Cardiac muscle cell (in vitro differentiated cells and primary cell): ENCODE results near the gene MUC5B. TPM values are rescaled to one million over a fixed set of nuclear protein-coding genes. Genes with fewer than 3 reads are reported as not detected.

Source experiments
- DNase-seq, 2 donors: peaks; one replicate each; pipeline versions ENCODE4 v3.0.0 to v3.0.0-alpha.2; 2010 to 2017; ENCODE audit warnings: low read depth in 1 of 2, low spot score in 1 of 2
- H3K27ac ChIP-seq: fragments of 200-600 bp; sonication (generic); 2 replicates; pipeline ENCODE4 v1.5.1; 2016
- H3K27me3 ChIP-seq: fragments of 200-600 bp; sonication (generic); 2 replicates; pipeline ENCODE4 v1.6.0; 2016; ENCODE audit warnings: control low read depth
- H3K36me3 ChIP-seq: fragments of 200-600 bp; sonication (generic); 2 replicates; pipeline ENCODE4 v1.5.1; 2016; ENCODE audit warnings: control low read depth
- H3K4me1 ChIP-seq: fragments of 200-600 bp; sonication (generic); 2 replicates; pipeline ENCODE4 v1.8.1; 2017; ENCODE audit warnings: low read depth, mild to moderate bottlenecking, mixed run types
- H3K4me3 ChIP-seq: fragments of 200-600 bp; sonication (generic); 2 replicates; pipeline ENCODE4 v1.5.1; 2016; ENCODE audit warnings: mild to moderate bottlenecking
- H3K9me3 ChIP-seq: fragments of 200-600 bp; sonication (generic); 2 replicates; pipeline ENCODE4 v1.5.1; 2017; ENCODE audit warnings: low read depth, mild to moderate bottlenecking, control low read depth
- polyA plus RNA-seq: library from polyadenylated mRNA; unstranded; fragments of >200 nt; fragmentation: Nextera tagmentation; extraction: Ambion mirVana; gene quantifications from 2 replicates; pipeline ENCODE4 v1.2.1, GENCODE V29; 2016
- total RNA-seq: library from RNA; depleted of rRNA; stranded (reverse); fragments of >200 nt; gene quantifications from 2 replicates; pipeline ENCODE4 v1.2.3, GENCODE V29; 2016
- TF ChIP-seq, protein P1 (sequence below): IDR thresholded peaks from 2 replicates; pipeline ENCODE4 v1.5.1; 2012; ENCODE audit warnings: low read depth, mild to moderate bottlenecking, low read length

MUC5B gene
- total and polyA plus RNA-seq, 2 experiments from 2014 or later: not detected

DNA sequence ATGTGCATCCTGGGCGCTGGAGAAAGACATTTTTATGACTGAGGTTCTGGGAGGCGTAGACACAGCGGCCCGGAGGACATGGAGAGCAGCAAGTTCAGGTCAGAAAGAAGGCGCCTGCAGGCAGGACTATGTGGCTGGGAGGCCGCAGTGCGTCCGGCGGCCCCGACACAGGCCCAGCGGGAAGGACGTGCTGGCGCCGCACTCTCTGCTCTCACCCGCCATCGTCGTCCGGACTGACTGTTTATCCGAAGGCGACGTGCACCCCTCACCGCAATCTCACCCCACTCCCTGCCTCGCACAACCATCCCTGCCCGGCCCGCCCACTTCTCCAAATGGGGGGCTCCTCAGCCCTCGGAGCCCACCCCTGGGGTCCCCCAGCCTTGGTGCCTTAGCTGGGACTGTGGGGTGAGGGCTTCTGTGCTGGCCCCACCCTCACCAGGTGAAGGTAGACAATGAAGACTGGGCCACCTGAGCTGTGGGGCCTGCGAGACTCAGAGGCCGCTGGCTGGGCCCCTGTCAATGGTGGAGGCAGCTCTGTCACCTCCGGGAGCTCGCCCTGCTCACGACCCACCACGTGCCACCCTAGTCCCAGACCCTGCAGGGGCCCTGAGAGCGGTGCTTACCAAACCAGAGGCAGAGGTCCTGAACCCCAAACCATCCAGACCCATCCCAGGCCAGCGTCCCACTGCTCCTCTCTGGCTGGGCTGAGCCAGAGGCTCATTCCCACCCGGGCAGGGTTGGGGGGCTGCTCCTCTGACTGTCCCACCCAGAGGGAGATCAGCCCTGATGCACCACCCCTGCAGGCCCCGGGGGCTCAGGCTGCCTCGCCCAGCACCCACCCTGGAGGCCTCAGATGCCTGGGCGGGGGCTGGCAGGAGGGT lies 16.2 kb upstream of the MUC5B start:
- TF ChIP-seq, protein P1, sequence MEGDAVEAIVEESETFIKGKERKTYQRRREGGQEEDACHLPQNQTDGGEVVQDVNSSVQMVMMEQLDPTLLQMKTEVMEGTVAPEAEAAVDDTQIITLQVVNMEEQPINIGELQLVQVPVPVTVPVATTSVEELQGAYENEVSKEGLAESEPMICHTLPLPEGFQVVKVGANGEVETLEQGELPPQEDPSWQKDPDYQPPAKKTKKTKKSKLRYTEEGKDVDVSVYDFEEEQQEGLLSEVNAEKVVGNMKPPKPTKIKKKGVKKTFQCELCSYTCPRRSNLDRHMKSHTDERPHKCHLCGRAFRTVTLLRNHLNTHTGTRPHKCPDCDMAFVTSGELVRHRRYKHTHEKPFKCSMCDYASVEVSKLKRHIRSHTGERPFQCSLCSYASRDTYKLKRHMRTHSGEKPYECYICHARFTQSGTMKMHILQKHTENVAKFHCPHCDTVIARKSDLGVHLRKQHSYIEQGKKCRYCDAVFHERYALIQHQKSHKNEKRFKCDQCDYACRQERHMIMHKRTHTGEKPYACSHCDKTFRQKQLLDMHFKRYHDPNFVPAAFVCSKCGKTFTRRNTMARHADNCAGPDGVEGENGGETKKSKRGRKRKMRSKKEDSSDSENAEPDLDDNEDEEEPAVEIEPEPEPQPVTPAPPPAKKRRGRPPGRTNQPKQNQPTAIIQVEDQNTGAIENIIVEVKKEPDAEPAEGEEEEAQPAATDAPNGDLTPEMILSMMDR: no peak
- no peak for DNase-seq
- Histone ChIP-seq H3K4me1 (no peaks in the 10 kb centered on the region), H3K27me3 (no peaks in the 10 kb centered on the region), H3K4me3 (no peak overlapping the region), H3K27ac (no peak overlapping the region), H3K36me3 (no peaks in the 10 kb centered on the region), H3K9me3 (no peaks in the 10 kb centered on the region)

DNA sequence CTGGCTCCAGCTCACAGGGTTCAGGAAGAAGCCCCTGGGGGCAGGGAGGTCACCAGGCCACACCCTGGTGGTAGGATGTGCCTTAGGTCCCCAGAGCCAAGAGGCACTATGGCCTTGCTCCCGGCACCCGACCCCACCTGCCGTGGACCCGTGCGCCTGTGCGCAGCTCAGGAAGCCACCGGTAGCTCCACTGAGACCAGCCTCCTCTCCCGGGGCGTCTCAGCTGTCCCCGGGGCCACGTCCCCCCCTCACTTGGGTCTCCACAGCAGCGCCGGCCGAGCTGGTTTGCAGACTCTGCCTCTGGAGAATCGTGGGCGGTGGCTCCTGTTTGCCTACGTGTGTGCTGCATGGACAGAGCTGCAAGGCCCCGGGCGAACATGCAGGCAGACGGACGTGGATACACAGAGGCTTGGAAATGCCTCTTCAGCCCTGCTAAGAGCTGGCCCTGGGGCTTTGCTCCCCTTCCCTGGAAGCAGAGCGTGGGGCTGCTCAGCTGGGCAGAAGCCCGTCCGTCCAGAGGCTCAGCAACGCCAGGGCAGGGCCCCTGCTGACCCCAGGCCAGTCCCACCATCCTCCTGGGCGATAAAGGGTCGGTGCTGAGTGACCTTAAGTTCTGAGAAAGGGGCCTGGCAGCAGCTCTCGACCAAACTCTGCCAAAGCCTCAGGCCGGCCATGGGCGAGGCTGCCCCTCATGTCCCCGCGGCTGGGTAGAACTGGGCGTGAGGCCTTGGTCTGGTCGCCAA lies 15.3 kb upstream of the MUC5B start:
- Histone ChIP-seq H3K9me3 (no peaks in the 10 kb centered on the region), H3K36me3 (no peaks in the 10 kb centered on the region), H3K4me1 (no peaks in the 10 kb centered on the region), H3K27me3 (no peaks in the 10 kb centered on the region), H3K27ac (no peak overlapping the region), H3K4me3 (no peak overlapping the region)
- TF ChIP-seq, protein P1: no peak
- DNase-seq: no peak

DNA sequence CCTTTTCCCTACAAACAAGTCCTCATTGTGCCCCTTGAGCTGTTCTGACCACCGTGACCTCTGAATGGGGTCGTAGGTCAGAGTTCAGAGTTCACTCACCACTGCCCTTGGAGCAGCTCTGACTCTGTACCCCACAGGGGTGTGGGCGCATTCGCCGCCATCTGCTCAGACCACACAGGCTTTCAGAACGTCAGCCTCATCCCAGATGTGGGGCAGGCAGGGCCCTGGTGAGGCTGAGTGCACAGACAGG lies 14.8 kb upstream of the MUC5B start:
- Histone ChIP-seq H3K27me3 (no peaks in the 10 kb centered on the region), H3K9me3 (no peaks in the 10 kb centered on the region), H3K36me3 (no peaks in the 10 kb centered on the region), H3K4me3 (no peak overlapping the region), H3K27ac (no peak overlapping the region), H3K4me1 (no peaks in the 10 kb centered on the region)
- TF ChIP-seq, protein P1: no peak
- no peak for DNase-seq

DNA sequence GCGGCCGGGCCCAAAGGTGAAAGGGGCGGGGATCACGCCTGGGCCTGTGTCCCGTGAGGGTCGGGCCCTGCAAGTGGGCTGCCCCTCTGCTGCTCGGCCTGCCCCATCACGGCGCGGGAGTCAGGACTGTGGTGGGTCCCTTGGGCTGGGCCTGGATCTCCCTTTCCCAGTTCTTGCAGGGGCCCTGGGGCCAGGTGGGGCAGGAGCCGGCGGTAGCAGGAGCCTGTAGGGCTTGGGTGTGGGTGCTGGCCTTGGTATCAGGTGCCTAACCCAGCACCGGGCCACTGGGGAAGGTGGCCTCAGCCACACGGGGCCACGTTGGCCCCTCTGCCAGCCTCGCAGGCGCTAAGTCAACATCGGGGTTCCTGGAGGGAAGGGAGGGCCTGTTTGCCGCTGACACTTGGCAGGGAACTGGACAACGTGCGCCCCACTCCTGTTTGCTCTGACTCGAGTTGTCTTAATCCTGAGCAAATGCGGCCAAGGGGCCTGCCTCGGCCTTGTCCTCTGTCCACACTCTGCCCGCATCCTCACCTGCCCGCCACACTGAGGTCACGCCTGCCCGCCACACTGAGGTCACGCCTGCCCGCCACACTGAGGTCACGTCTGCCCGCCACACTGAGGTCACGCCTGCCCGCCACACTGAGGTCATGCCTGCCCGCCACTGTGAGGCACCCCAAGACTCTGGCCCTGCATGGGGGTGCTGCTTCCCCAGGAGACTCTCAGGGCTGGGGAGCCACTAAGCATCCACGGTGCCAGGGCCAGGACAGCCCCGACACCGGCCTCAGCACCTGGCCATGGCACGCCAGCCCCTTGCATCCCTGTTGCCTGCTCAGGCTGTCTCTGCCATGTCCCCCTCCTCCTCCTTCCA lies 14.2 kb upstream of the MUC5B start:
- Histone ChIP-seq H3K27me3 (no peaks in the 10 kb centered on the region), H3K9me3 (no peaks in the 10 kb centered on the region), H3K36me3 (no peaks in the 10 kb centered on the region), H3K4me3 (no peak overlapping the region), H3K27ac (no peak overlapping the region), H3K4me1 (no peaks in the 10 kb centered on the region)
- no peak for DNase-seq
- TF ChIP-seq, protein P1: no peak

DNA sequence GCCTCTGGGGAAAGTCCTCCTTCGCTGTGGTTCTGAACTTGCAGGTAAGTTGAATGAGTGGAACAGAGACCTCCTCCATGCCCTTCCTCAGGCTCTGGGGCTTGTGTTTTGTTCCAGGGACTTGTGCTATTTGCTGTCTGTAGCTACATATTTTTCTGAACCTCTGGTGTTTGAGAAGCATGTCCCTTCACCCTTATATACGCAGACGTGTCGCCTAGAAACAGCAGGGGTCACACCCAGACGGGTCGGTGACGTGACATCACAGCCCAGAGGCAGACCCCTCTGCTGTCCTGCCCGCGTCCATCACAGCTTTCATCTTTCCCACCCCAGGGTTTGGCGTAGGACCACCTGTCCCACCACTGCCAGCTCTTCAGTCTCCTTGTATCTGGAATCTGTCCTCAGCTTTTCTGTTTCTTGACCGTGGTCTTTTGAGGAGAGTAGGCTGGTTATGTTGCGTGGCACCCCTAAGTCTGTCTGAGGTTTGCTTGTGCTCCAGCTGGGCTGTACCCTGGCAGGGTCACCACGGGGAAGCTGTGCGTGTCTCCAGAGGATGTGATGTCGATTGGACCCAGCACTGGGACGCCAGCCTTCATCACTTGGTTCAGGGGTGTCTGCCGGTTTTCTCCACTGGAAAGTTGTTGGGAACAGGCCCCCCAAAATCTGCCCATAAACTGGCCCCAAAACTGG lies 13.4 kb upstream of the MUC5B start:
- no peaks in the 10 kb centered on the region for H3K9me3 ChIP-seq
- no peaks in the 10 kb centered on the region for H3K4me1 ChIP-seq
- TF ChIP-seq, protein P1: no peak
- H3K27ac ChIP-seq: no peak overlapping the region
- DNase-seq: no peak
- no peaks in the 10 kb centered on the region for H3K36me3 ChIP-seq
- no peak overlapping the region for H3K4me3 ChIP-seq
- no peaks in the 10 kb centered on the region for H3K27me3 ChIP-seq
